Measurements from ENCODE around the gene C19orf38. TPM values are rescaled to one million over a fixed set of nuclear protein-coding genes. Genes with fewer than 3 reads are reported as not detected.

Gene C19orf38
- total and polyA plus RNA-seq, 2 donors (not counting 3 experiments of a cell fraction or from before 2014, with no cell fraction given), result not detected

GRCh38 chr19:10884274-10884673 lies 36.1 kb downstream of the C19orf38 start:
- H3K27me3 ChIP-seq (ENCODE audit: control insufficient read depth in 2 of 2, insufficient read depth in 2 of 2, low read length in 2 of 2), result no peaks in the 10 kb centered on the region
- no peak for TF ChIP-seq EZH2 (IDR thresholded peaks at IDR 0.05; ENCODE audit: borderline replicate concordance, low read depth, low read length, severe bottlenecking)
- TF ChIP-seq, protein P1, sequence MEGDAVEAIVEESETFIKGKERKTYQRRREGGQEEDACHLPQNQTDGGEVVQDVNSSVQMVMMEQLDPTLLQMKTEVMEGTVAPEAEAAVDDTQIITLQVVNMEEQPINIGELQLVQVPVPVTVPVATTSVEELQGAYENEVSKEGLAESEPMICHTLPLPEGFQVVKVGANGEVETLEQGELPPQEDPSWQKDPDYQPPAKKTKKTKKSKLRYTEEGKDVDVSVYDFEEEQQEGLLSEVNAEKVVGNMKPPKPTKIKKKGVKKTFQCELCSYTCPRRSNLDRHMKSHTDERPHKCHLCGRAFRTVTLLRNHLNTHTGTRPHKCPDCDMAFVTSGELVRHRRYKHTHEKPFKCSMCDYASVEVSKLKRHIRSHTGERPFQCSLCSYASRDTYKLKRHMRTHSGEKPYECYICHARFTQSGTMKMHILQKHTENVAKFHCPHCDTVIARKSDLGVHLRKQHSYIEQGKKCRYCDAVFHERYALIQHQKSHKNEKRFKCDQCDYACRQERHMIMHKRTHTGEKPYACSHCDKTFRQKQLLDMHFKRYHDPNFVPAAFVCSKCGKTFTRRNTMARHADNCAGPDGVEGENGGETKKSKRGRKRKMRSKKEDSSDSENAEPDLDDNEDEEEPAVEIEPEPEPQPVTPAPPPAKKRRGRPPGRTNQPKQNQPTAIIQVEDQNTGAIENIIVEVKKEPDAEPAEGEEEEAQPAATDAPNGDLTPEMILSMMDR (IDR thresholded peaks at IDR 0.05; ENCODE audit: extremely low read depth in 1 of 2, insufficient read depth in 1 of 2, low read depth in 1 of 2, low read length in 2 of 2), result no peak
- TF ChIP-seq POLR2A (IDR thresholded peaks at IDR 0.05; ENCODE audit: low read depth, low read length), result no peak
- TF ChIP-seq GATA2 (IDR thresholded peaks at IDR 0.05; ENCODE audit: insufficient read depth, insufficient read length, low read depth, low read length), result no peak
- TF ChIP-seq, protein P2, sequence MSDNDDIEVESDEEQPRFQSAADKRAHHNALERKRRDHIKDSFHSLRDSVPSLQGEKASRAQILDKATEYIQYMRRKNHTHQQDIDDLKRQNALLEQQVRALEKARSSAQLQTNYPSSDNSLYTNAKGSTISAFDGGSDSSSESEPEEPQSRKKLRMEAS (IDR thresholded peaks at IDR 0.05; ENCODE audit: insufficient read depth, insufficient read length), result no peak
- no peak for TF ChIP-seq MYC (IDR thresholded peaks at IDR 0.05; ENCODE audit: low read depth, low read length)
- TF ChIP-seq POLR2AphosphoS5 (IDR thresholded peaks at IDR 0.05; ENCODE audit: insufficient read depth, low read depth, low read length), result no peak
- TF ChIP-seq FOS (IDR thresholded peaks at IDR 0.05; ENCODE audit: borderline replicate concordance, insufficient read depth, low read length), result no peak
- no peak for TF ChIP-seq JUN (IDR thresholded peaks at IDR 0.05; ENCODE audit: borderline replicate concordance, insufficient read depth, insufficient read length, low read depth)
- FAIRE-seq, result no peak
- DNase-seq (ENCODE audit: low read depth, low spot score), result no peak
- H4K20me1 ChIP-seq (replicated peaks; ENCODE audit: control insufficient read depth, extremely low read depth, insufficient read depth, low read length), result no peaks in the 10 kb centered on the region
- H3K9me1 ChIP-seq (replicated peaks; ENCODE audit: control insufficient read depth, extremely low read depth, insufficient read depth, low read length), result no peaks in the 10 kb centered on the region
- no peaks in the 10 kb centered on the region for H3K4me1 ChIP-seq (ENCODE audit: control insufficient read depth, extremely low read depth, insufficient read depth, low read length)
- H3K79me2 ChIP-seq (ENCODE audit: control insufficient read depth, insufficient read depth, low read length), result peaks cover 46% of the 10 kb centered on the region
- dilution Hi-C loops (cut with MboI; ENCODE audit: extremely low pct_ligation_motif_present, low sequenced_read_pairs), result no loop called here
- H3K9ac ChIP-seq (replicated peaks; ENCODE audit: extremely low read depth, insufficient read depth, low read length), result no peak overlapping the region
- POLR2A ChIA-PET, result interaction anchor here (0.6 kb wide), 1 partner anchor 115 kb away, joined by 4 read pairs; no protein-coding TSS in a partner anchor
- CTCF ChIA-PET, result interaction anchor here (2.6 kb wide), 1 partner anchor 13 kb away, joined by 14 read pairs; the partner anchor contains the start of gene CARM1
- no peak overlapping the region for H3K4me3 ChIP-seq (replicated peaks in 1 of 3; ENCODE audit: insufficient read depth in 1 of 3, low read depth in 1 of 3, low read length in 3 of 3)
- no TSS peak for BruUV-seq (replicated peaks)
- H2AFZ ChIP-seq (ENCODE audit: low read depth, low read length), result no peak overlapping the region
- H3K27ac ChIP-seq (ENCODE audit: insufficient read depth, low read depth, low read length), result no peak overlapping the region
- no peaks in the 10 kb centered on the region for H3K36me3 ChIP-seq (ENCODE audit: control insufficient read depth in 2 of 2, extremely low read depth in 1 of 2, insufficient read depth in 2 of 2, low read length in 2 of 2)
- no peaks in the 10 kb centered on the region for H3K9me3 ChIP-seq (replicated peaks; ENCODE audit: control insufficient read depth, insufficient read depth, low read length)
- intact Hi-C loops (cut with micrococcal nuclease), result no loop called here
- no peak overlapping the region for H3K4me2 ChIP-seq (ENCODE audit: insufficient read depth, low read length)

Data from endothelial cell of umbilical vein (primary cell).